GM06990 (cell line): ENCODE data around the gene PIH1D1.

Source experiments
- DNase-seq: peaks from one replicate; pipeline ENCODE4 v3.0.0-alpha.2; 2011; ENCODE audit not compliant: insufficient read length; ENCODE audit errors: extremely low read depth
- H3K27me3 ChIP-seq: replicated peaks from 2 replicates; pipeline ENCODE4 v1.6.0; 2011; ENCODE audit warnings: low read length; ENCODE audit not compliant: control insufficient read depth, insufficient read depth
- H3K36me3 ChIP-seq: 2 replicates; pipeline ENCODE4 v1.5.1; 2011; ENCODE audit warnings: low read length; ENCODE audit not compliant: control insufficient read depth, insufficient read depth
- H3K4me3 ChIP-seq: replicated peaks from 2 replicates; pipeline ENCODE4 v1.5.1; 2011; ENCODE audit warnings: low read depth, mild to moderate bottlenecking, control low read depth, low read length
- TF ChIP-seq, protein P1 (sequence below): IDR thresholded peaks from 2 replicates; pipeline ENCODE4 v1.5.1; 2011; ENCODE audit warnings: low read length, control low read depth, mild to moderate bottlenecking, inconsistent platforms; ENCODE audit not compliant: insufficient read depth, poor library complexity, severe bottlenecking

PIH1D1 gene

GRCh38 chr19:49468746-49469447 lies 17.3 kb upstream of the PIH1D1 start:
- Histone ChIP-seq H3K27me3 (no peaks in the 10 kb centered on the region), H3K36me3 (peaks cover 10% of the 10 kb centered on the region), H3K4me3 (no peak overlapping the region)
- TF ChIP-seq, protein P1, sequence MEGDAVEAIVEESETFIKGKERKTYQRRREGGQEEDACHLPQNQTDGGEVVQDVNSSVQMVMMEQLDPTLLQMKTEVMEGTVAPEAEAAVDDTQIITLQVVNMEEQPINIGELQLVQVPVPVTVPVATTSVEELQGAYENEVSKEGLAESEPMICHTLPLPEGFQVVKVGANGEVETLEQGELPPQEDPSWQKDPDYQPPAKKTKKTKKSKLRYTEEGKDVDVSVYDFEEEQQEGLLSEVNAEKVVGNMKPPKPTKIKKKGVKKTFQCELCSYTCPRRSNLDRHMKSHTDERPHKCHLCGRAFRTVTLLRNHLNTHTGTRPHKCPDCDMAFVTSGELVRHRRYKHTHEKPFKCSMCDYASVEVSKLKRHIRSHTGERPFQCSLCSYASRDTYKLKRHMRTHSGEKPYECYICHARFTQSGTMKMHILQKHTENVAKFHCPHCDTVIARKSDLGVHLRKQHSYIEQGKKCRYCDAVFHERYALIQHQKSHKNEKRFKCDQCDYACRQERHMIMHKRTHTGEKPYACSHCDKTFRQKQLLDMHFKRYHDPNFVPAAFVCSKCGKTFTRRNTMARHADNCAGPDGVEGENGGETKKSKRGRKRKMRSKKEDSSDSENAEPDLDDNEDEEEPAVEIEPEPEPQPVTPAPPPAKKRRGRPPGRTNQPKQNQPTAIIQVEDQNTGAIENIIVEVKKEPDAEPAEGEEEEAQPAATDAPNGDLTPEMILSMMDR: no peak
- peak; percentile 83 for DNase-seq

- peaks cover 10% of the 10 kb centered on the region for H3K36me3 ChIP-seq
- TF ChIP-seq, protein P1: no peak
- H3K27me3 ChIP-seq: no peaks in the 10 kb centered on the region
- H3K4me3 ChIP-seq: no peak overlapping the region
- DNase-seq: no peak
Measured at GRCh38 chr19:49468199-49468598, 16.6 kb upstream of the PIH1D1 start.

DNA sequence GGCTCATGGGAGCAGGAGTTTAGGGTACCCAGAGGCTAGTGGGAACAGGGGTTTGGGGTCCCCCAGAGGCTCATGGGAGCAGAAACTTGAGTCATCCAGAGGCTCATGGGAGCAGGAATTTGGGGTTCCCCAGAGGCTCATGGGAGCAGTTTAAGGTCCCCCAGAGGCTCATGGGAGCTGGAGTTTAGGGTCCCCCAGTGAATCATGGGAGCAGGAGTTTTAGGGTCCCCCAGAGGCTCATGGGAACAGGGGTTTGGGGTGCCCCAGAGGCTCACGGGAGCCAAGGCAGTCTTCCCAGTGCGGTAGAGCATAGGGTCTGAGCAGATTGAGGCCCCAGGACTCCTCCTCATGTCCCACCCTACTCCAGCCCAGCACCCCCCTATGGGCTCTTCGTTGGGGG lies 13.8 kb upstream of the PIH1D1 start:
- Histone ChIP-seq H3K36me3 (peaks cover 12% of the 10 kb centered on the region), H3K4me3 (no peak overlapping the region), H3K27me3 (no peaks in the 10 kb centered on the region)
- TF ChIP-seq, protein P1: no peak
- DNase-seq: no peak

- no peaks in the 10 kb centered on the region for H3K27me3 ChIP-seq
- H3K4me3 ChIP-seq: no peak overlapping the region
- TF ChIP-seq, protein P1: no peak
- DNase-seq: no peak
- peaks cover 16% of the 10 kb centered on the region for H3K36me3 ChIP-seq
Measured at GRCh38 chr19:49463960-49464740, 12.5 kb upstream of the PIH1D1 start.

GRCh38 chr19:49462492-49462891 lies 10.9 kb upstream of the PIH1D1 start:
- no peaks in the 10 kb centered on the region for H3K27me3 ChIP-seq
- H3K4me3 ChIP-seq: no peak overlapping the region
- H3K36me3 ChIP-seq: peaks cover 13% of the 10 kb centered on the region
- DNase-seq: no peak
- TF ChIP-seq, protein P1: no peak
